Thyroid gland (tissue), 4 donors: Measurements from ENCODE around the gene KCNQ1. TPM values are rescaled to one million over a fixed set of nuclear protein-coding genes. Genes with fewer than 3 reads are reported as not detected.

Experiments used
- DNase-seq, 2 donors: peaks; one replicate each; pipeline ENCODE4 v3.0.0-alpha.2; 2019
- H3K27ac ChIP-seq, 3 donors: fragments of 200-600 bp; sonication (generic); 1 replicate in 2 of 3; 2 replicates in 1 of 3; pipeline ENCODE4 v1.5.1; 2016 to 2019; ENCODE audit warnings: mild to moderate bottlenecking in 1 of 3, moderate library complexity in 1 of 3
- H3K27me3 ChIP-seq: fragments of 200-600 bp; sonication (generic); one replicate; pipeline ENCODE4 v1.5.1; 2019
- H3K36me3 ChIP-seq, 2 donors: fragments of 200-600 bp; sonication (generic); one replicate each; pipeline ENCODE4 v1.5.1; 2016 to 2019
- H3K4me1 ChIP-seq, 2 donors: fragments of 200-600 bp; sonication (generic); one replicate each; pipeline ENCODE4 v1.5.1; 2017 to 2019
- H3K4me3 ChIP-seq, 3 donors: fragments of 200-600 bp; sonication (generic); replicated peaks in 1 of 3; 1 replicate in 2 of 3; 2 replicates in 1 of 3; pipeline ENCODE4 v1.5.1; 2016; ENCODE audit warnings: mild to moderate bottlenecking in 1 of 3
- H3K9me3 ChIP-seq: fragments of 200-600 bp; sonication (generic); one replicate; pipeline ENCODE4 v1.5.1; 2017
- CTCF ChIP-seq, 6 experiments: fragments of 200-600 bp in 3 of 6; fragments of 450-650 bp in 3 of 6; sonication (generic) in 3 of 6; IDR thresholded peaks; one replicate each; pipeline ENCODE4 v1.5.1; 2016 to 2019; ENCODE audit warnings: antibody characterized with exemption in 6 of 6, mild to moderate bottlenecking in 2 of 6, inconsistent platforms in 1 of 6, moderate library complexity in 1 of 6
- POLR2A ChIP-seq, 2 donors: fragments of 450-650 bp; IDR thresholded peaks; one replicate each; pipeline ENCODE4 v1.6.1; 2017; ENCODE audit warnings: antibody characterized with exemption in 2 of 2, mild to moderate bottlenecking in 2 of 2, moderate library complexity in 1 of 2
- WGBS, 2 donors: methylation state at CpG; one replicate each; pipeline ENCODE4 v1.1.5; 2017; 5-methylcytosine and 5-hydroxymethylcytosine counted together
- intact Hi-C: fragments of 100-400 bp; cut with DNase I; formaldehyde crosslinking; loops from one replicate; pipeline ENCODE4 v1.15.1; 2023
- total RNA-seq, 4 donors: library from RNA; depleted of rRNA; stranded (reverse); fragments of >200 nt; gene quantifications; one replicate each; pipeline ENCODE4 v1.2.3, GENCODE V29; 2016

Gene KCNQ1
- total RNA-seq, 4 donors from 2014 or later = 51.3 to 103 (median 97.8) TPM

DNA sequence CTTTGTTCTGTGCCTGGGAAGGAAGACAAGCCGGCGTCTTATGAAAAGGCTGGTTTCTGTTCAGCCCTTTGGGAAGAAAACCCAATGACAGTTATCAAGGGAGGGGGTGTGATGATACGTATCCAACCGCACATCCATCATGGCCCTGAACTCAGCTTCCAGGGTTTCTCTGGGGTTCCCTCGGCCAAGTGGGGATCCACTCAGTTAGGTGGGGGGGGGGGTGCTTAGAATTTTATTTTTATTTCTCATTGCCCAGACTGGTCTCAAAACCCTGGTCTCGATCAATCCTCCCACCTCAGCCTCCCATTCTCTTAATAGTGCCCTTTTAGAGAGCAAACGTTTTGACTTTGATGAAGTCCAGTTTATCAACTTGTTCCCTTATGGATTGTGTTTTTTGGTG lies 25.7 kb downstream of the KCNQ1 start:
- Histone ChIP-seq H3K27me3 (no peaks in the 10 kb centered on the region), H3K27ac (no peak overlapping the region), H3K4me1 (peaks cover 9 to 26% of the 10 kb centered on the region in 2 donors), H3K4me3 (no peak overlapping the region), H3K9me3 (no peaks in the 10 kb centered on the region), H3K36me3 (no peaks in the 10 kb centered on the region)
- 90 to 93% methylated on average over 7 of the region's 7 CpGs for WGBS, 2 donors
- TF ChIP-seq POLR2A (IDR thresholded peaks at IDR 0.05) (no peak), CTCF (IDR thresholded peaks at IDR 0.05) (no peak)
- intact Hi-C loops = no loop called here
- DNase-seq = no peak

DNA sequence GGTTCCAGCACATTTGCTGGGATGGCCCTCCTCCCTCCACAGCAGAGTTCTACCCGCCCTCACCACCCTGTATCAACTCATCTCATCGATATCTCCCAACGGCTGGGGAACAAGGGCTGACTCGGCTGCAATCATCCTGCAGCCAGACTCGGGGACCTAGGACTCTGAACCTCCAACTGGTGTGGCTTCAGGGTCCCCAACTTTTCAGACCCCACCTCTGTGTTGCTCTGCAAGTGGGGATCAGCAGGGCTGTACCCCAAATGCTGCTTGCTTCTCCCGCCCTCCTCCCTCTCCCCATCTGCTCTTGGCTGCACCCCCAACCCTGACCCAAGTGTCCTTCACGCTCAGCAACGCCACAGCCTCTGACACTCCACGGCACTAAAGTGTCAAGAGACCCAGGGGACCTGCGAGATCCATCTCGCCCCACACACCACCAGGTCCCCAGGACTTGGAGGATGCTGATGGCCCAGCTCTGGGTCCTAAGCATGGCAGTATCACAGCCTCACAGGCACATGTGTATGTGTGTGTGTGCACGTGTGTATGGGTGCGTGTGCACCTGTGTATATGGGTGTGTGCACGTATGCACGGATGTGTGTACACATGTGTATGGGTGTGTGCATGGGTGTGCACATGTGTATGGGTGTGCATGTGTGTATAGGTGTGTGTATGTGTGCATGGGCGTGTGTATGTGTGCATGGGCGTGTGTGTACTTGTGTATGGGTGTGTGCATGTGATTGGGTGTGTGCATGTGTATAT lies 26.4 kb downstream of the KCNQ1 start:
- no peak overlapping the region for H3K27ac ChIP-seq
- no peak overlapping the region for H3K4me3 ChIP-seq
- intact Hi-C loops = no loop called here
- H3K36me3 ChIP-seq = no peaks in the 10 kb centered on the region
- no peaks in the 10 kb centered on the region for H3K27me3 ChIP-seq
- peaks cover 4 to 19% of the 10 kb centered on the region in 2 donors for H3K4me1 ChIP-seq
- 83 to 84% methylated on average over 17 of the region's 17 CpGs for WGBS, 2 donors
- no peak for TF ChIP-seq POLR2A (IDR thresholded peaks at IDR 0.05)
- no peak for TF ChIP-seq CTCF (IDR thresholded peaks at IDR 0.05)
- no peaks in the 10 kb centered on the region for H3K9me3 ChIP-seq
- no peak for DNase-seq

- Histone ChIP-seq H3K4me1 (peaks cover 8 to 17% of the 10 kb centered on the region in 2 donors), H3K27ac (no peak overlapping the region), H3K9me3 (no peaks in the 10 kb centered on the region), H3K4me3 (no peak overlapping the region), H3K27me3 (no peaks in the 10 kb centered on the region), H3K36me3 (no peaks in the 10 kb centered on the region)
- WGBS, 2 donors = 93 to 95% methylated on average over 6 of the region's 6 CpGs
- intact Hi-C loops = no loop called here
- TF ChIP-seq CTCF (IDR thresholded peaks at IDR 0.05) (no peak), POLR2A (IDR thresholded peaks at IDR 0.05) (no peak)
- DNase-seq = no peak
Observed at GRCh38 chr11:2471804-2472096, 26.9 kb downstream of the KCNQ1 start.

- Histone ChIP-seq H3K27me3 (no peaks in the 10 kb centered on the region), H3K4me3 (no peak overlapping the region), H3K9me3 (no peaks in the 10 kb centered on the region), H3K27ac (no peak overlapping the region), H3K4me1 (peaks cover 8 to 21% of the 10 kb centered on the region in 2 donors), H3K36me3 (no peaks in the 10 kb centered on the region)
- TF ChIP-seq CTCF (IDR thresholded peaks at IDR 0.05) (no peak), POLR2A (IDR thresholded peaks at IDR 0.05) (no peak)
- intact Hi-C loops = no loop called here
- DNase-seq = no peak
- 68 to 87% methylated on average over 8 of the region's 8 CpGs for WGBS, 2 donors
Observed at GRCh38 chr11:2472428-2473186, 27.8 kb downstream of the KCNQ1 start.
